Endothelial cell (in vitro differentiated cells): ENCODE results near the gene TBC1D24. TPM values are rescaled to one million over a fixed set of nuclear protein-coding genes. Genes with fewer than 3 reads are reported as not detected.
A peak's percentile ranks its signal among the peaks of the same experiment; 100 is the strongest.
"Not testable (repeated sequence)": the region's sequence is repeated elsewhere in the genome, so short reads cannot be mapped to it uniquely, and the experiment has no call there.

Source experiments
- DNase-seq: peaks from one replicate; pipeline ENCODE4 v3.0.0; 2021; ENCODE audit warnings: low spot score
- H3K27ac Mint-ChIP-seq: one replicate; pipeline ENCODE4 v1.8.0; 2021; ENCODE audit warnings: mixed read lengths, inconsistent platforms; ENCODE audit not compliant: unreplicated experiment
- H3K27me3 Mint-ChIP-seq: one replicate; pipeline ENCODE4 v1.8.0; 2021; ENCODE audit warnings: mild to moderate bottlenecking, moderate library complexity, mixed read lengths, inconsistent platforms; ENCODE audit not compliant: unreplicated experiment
- H3K36me3 Mint-ChIP-seq: one replicate; pipeline ENCODE4 v1.8.0; 2021; ENCODE audit warnings: mild to moderate bottlenecking, low read depth, mixed read lengths, inconsistent platforms; ENCODE audit not compliant: unreplicated experiment
- H3K4me1 Mint-ChIP-seq: one replicate; pipeline ENCODE4 v1.8.0; 2021; ENCODE audit warnings: mild to moderate bottlenecking, mixed read lengths, inconsistent platforms; ENCODE audit not compliant: unreplicated experiment
- H3K4me3 Mint-ChIP-seq: one replicate; pipeline ENCODE4 v1.8.0; 2021; ENCODE audit warnings: mild to moderate bottlenecking, mixed read lengths, inconsistent platforms; ENCODE audit not compliant: unreplicated experiment
- H3K9me3 Mint-ChIP-seq: one replicate; pipeline ENCODE4 v1.8.0; 2021; ENCODE audit warnings: mixed read lengths, inconsistent platforms; ENCODE audit not compliant: unreplicated experiment
- CTCF ChIP-seq: fragments of 200-600 bp; sonication (generic); IDR thresholded peaks from one replicate; pipeline ENCODE4 v1.5.0; 2021; ENCODE audit warnings: antibody characterized with exemption; ENCODE audit not compliant: unreplicated experiment
- total RNA-seq: library from RNA; stranded (reverse); fragmentation: NEBNext Ultra II Directional; extraction: Animal tissue kit (Norgen Biotek cat#: 25700); gene quantifications from one replicate; pipeline ENCODE4 v1.2.1, GENCODE V29; 2021; ENCODE audit not compliant: unreplicated experiment

The TBC1D24 gene
- total RNA-seq, 1 donor from 2014 or later, result 17.3 TPM

GRCh38 chr16:2432801-2433505, 42.0 kb upstream of the TBC1D24 start:
- no peak for TF ChIP-seq CTCF
- H3K36me3 Mint-ChIP-seq, result peaks cover 20% of the 10 kb centered on the region
- no peak overlapping the region for H3K4me3 Mint-ChIP-seq
- DNase-seq, result no peak
- peaks cover 2% of the 10 kb centered on the region for H3K27me3 Mint-ChIP-seq
- peaks cover 14% of the 10 kb centered on the region for H3K4me1 Mint-ChIP-seq
- H3K9me3 Mint-ChIP-seq, result no peaks in the 10 kb centered on the region
- H3K27ac Mint-ChIP-seq, result peak overlapping the region; percentile 13

DNA sequence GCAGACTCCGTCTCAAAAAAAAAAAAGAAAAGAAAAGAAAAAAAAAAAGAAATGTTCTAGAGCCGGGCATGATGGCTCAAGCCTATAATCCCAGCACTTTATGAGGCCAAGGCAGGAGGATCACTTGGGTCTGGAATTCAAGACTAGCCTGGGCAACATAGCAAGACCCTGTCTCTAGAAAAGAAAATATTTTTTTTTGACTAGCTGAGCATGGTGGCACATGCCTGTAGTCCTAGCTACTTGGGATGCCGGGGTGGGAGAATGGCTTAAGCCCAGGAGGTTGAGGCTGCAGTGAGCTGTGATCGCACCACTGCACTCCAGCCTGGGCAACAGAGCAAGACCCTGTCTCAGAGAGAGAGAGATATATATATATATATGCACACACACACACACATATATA, 39.7 kb upstream of the TBC1D24 start:
- H3K4me3 Mint-ChIP-seq, H3K9me3 Mint-ChIP-seq, H3K27ac Mint-ChIP-seq, H3K27me3 Mint-ChIP-seq, DNase-seq: not testable (repeated sequence)
- peaks cover 17% of the 10 kb centered on the region for H3K4me1 Mint-ChIP-seq
- peaks cover 27% of the 10 kb centered on the region for H3K36me3 Mint-ChIP-seq

GRCh38 chr16:2436110-2436509, 38.8 kb upstream of the TBC1D24 start:
- H3K9me3 Mint-ChIP-seq, result no peaks in the 10 kb centered on the region
- H3K4me3 Mint-ChIP-seq, result no peak overlapping the region
- no peak for DNase-seq
- peaks cover 10% of the 10 kb centered on the region for H3K4me1 Mint-ChIP-seq
- TF ChIP-seq CTCF, result no peak
- no peak overlapping the region for H3K27ac Mint-ChIP-seq
- H3K27me3 Mint-ChIP-seq, result no peaks in the 10 kb centered on the region
- peaks cover 27% of the 10 kb centered on the region for H3K36me3 Mint-ChIP-seq

DNA sequence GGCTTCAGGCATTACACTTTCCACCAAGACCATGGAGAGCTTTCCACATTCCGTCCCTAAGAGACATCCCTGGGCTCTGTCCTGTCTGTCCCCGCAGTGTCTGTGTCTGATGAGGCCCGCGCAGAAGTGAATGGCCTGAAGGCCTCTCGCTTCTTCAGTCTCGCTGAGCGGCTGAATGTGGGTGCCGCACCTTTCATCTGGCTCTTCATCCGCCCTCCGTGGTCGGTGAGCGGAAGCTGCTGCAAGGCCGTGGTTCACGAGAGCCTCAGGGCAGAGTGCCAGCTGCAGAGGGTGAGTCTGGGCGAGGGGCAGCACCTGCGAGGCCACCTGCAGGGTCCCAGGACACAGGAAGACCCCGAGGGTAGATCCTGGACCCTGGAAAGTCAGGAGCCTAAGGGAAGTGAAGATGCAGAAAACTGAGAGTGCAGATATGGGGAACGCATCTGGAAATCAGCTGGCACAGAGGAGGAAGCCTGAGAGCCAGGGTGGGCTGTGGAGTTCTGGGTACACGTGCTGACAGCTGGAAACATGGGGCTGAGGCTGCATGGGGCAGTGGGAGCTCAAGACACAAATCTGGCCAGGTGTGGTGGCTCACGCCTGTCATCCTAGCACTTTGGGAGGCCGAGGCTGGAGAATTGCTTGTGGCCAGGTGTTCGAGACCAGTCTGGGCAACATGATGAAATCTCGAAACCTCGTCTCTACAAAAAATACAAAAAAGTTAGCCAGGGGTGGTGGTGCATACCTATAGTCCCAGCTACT, 37.7 kb upstream of the TBC1D24 start:
- TF ChIP-seq CTCF, result no peak
- H3K27me3 Mint-ChIP-seq, result no peaks in the 10 kb centered on the region
- peaks cover 10% of the 10 kb centered on the region for H3K4me1 Mint-ChIP-seq
- H3K9me3 Mint-ChIP-seq, result no peaks in the 10 kb centered on the region
- H3K36me3 Mint-ChIP-seq, result peaks cover 27% of the 10 kb centered on the region
- H3K4me3 Mint-ChIP-seq, result no peak overlapping the region
- no peak overlapping the region for H3K27ac Mint-ChIP-seq
- no peak for DNase-seq

- Mint-ChIP-seq H3K27ac (no peak overlapping the region), H3K9me3 (no peaks in the 10 kb centered on the region), H3K4me3 (no peak overlapping the region), H3K36me3 (peaks cover 21% of the 10 kb centered on the region), H3K27me3 (no peaks in the 10 kb centered on the region), H3K4me1 (peaks cover 10% of the 10 kb centered on the region)
- no peak for DNase-seq
- TF ChIP-seq CTCF, result no peak
Observed at GRCh38 chr16:2438121-2438520, 36.8 kb upstream of the TBC1D24 start.
